Erythroblast (primary cell): ENCODE results near the gene TSGA10.

ENCODE experiments used
- GATA1 ChIP-seq: IDR thresholded peaks from 2 replicates; pipeline ENCODE4 v1.6.1; 2011; ENCODE audit warnings: low read depth, mild to moderate bottlenecking, control low read depth, low read length, moderate library complexity
- POLR2A ChIP-seq: IDR thresholded peaks from 2 replicates; pipeline ENCODE4 v1.6.1; 2011; ENCODE audit warnings: mild to moderate bottlenecking, low read length

GRCh38 chr2:99088017-99088416, 66.7 kb downstream of the TSGA10 start:
- no peak for TF ChIP-seq POLR2A
- no peak for TF ChIP-seq GATA1
